ENCODE results near the gene CHRNA1.

CHRNA1 gene

GRCh38 chr2:174764280-174765255 lies at the start of gene CHRNA1:
CHRNA1 (minus strand) TSS chr2:174764472; CDS start chr2:174764394, 78 bp downstream.
- no peak for DNase-seq

GRCh38 chr2:174812037-174812436 lies 47.8 kb upstream of the CHRNA1 start:
- no peak for DNase-seq

- no peak for DNase-seq
These were observed 43.7 kb upstream of the CHRNA1 start for GRCh38 chr2:174807931-174808330.

DNA sequence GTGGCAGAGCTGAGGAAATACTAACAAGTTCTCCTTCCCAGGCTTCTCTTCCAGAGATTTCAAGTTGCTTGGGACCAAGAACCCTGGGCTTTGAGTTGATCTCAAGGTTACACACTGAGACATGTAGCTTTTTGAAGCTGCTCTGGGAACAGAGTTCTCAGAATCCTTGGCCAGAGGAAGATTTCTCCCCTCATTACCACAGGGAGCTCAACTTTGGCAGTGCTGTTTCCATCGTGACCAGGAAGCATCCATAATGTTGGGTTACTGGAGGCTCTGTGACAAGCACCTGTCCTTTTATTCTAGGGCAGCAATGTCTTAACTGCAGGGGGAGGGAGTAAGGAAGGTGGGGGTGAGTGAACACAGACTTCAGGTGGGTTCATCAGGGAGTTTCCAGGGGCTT lies 41.5 kb upstream of the CHRNA1 start:
- no peak for DNase-seq

- no peak for DNase-seq
These were observed 38.2 kb upstream of the CHRNA1 start for GRCh38 chr2:174802459-174802858.

GRCh38 chr2:174800436-174801205 lies 36.3 kb upstream of the CHRNA1 start:
- no peak for DNase-seq

GRCh38 chr2:174798801-174799200 lies 34.5 kb upstream of the CHRNA1 start:
- DNase-seq: no peak

DNA sequence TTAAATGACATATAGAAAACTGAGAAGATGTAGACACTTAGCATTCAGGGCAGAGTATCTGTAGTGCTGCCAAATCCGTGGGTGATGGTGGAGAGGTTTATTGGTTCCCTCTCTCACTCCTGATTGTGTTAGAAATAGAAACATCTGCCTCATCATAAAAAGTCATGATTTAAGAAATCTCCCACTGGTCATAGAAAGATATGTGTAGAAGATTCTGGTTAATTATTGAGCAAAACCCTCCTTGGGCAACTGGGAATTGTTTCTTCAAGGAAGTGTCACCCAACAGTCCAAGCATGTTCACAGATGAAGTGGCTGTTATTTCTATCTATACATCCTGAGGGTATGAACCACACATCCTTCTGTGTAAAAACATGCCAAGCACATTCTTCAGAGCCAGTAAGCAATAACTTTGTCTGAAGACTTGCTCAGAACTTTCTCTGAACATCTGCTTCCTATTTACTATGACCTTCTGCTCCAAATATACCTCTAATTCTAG lies 33.6 kb upstream of the CHRNA1 start:
- no peak for DNase-seq

DNA sequence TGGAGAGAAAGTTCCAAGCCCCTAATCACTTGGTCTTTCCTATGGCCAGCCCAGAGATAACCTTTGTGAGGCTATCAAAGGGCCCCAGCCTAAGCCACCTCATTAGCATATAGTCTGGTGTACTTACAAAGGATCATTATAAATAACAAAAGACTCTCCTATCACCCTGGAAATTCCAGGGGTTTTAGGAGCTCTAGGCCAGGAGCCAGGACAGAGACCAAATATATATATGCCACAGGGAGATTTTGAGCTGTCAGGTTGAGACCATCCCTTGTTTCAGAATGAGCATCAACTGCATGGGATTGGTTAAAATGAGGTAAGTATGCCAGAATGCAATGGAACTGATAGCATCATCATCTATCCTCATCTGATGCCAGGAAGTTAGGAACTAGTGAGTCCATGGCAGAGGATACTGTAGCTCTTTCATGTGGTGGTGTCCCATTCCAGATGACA lies 32.1 kb upstream of the CHRNA1 start:
- no peak for DNase-seq

GRCh38 chr2:174794851-174795374 lies 30.6 kb upstream of the CHRNA1 start:
- DNase-seq: no peak

DNA sequence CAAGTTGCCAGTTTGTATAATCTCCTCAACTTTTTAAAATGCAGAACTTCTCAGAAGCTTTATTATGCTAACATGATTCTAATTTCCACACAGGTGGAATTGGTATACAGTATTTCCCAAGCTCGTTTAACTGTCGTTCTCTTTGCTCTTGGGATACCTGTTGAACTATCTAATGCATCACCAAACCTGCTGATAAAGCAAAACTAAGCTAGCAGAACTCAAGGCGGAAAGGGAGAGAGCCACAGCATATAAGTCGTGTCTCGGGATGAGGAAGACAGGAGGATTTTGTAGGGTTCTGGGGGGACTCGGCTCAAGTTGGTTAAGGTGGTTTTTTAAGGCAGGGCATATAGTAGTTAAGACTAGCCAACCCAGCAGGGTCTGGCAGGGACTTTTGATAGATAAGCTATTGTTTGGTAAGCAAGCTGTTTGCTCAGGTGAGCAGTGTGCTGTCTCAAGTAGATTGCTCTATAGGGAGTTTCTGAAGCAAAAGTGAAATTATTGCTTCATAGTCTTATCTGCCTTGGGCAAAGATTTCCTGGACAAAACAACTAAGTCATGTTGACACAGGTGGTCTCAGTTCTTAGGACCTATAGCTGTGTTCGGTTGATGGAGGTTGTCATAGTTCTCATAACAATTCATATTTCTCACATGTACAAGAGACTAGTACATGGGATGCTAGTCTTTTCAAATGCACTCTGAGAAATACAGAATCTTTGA lies 28.2 kb upstream of the CHRNA1 start:
- no peak for DNase-seq

DNA sequence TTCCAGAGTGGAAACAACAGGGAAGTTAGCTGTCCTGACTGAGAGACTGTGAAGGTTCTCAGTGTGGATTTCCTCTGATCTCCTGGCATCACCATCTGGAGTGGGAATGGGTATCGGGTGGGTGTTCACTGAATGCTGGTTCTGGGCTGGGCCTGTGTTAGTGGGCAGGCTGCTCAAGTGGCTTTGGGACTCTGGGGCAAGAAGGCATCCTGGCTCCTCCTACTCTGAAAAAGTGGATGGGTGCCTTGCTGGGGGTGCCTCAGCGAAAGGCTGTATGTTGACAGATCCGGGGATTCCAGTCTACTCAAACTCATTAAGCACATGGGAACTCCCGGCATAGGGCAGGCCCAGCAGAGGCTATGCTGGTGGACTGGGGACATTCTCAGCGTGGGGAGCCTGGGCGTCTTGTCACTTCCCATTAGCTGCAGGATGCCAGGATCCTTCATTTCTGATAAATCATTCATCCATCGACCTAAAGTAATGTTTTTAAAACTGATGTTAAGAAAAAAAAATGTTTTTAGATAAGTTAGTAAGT lies 27.5 kb upstream of the CHRNA1 start:
- DNase-seq: no peak

- DNase-seq: no peak
These were observed 26.7 kb upstream of the CHRNA1 start for GRCh38 chr2:174791020-174791419.

GRCh38 chr2:174789001-174789400 lies 24.7 kb upstream of the CHRNA1 start:
- DNase-seq: no peak

DNA sequence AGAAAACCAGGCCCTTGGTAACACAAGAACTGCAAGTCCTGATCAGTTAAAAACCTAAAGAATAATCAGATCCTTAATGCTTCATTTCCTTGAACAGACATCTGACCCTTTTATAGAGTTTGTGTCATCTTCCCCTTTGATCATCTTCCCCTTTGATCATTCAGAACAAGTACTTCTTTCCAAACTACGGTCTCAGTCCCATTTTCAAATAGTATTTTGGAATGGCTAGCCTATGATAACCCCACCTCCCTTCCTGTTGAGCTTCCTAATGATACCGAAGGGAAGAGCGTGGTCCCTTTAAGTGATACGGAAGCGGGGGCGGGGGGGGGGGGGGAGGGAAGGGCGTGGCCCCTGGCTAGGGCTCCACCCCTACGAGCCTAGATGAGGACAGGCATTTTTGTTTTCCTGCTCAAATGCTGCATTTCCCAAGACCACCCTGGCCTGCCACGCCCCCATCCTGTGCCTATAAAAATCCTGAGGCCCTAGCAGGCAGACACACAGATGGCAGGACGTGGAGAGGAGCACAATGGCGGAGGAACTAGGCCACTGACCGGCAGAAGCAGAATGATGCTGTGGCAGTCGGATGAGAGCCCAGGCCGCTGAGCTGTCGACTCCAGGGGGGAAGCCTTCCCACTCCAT lies 24.1 kb upstream of the CHRNA1 start:
- DNase-seq: peak in 1 of 6 experiments; percentile 27

DNA sequence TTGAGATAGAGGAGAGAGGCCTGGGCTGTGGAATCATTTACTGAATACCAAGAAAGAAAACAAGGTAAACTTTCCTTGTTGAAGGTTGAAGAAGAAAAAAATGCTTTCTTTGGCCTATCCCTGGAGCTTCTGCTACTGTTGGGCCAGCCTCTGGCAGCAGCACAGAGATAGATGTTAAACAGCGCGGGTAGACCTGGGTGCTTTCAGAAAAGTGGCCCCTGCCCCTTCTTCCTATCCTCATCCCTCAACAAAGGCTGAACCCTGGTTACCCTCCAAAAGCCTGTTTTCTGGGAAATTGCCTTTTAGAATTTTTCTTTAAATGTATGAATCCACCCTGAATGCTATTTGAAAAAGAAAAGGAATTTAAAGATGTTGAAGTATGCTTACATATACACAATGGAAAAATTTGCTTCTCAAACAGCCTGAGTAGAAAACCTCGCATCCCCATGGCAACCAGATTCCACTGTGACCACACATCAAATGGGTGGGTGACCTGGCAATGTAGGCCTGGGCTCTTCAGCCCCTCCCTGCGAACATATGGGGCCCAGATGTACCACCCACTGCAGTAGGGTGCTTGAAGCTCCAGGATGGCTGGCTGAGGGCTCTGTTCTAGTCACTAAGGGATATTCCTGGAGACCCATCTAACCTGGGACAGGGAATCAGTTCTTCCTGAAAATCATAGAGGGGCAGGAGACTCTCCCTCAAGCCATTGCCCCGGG lies 23.4 kb upstream of the CHRNA1 start:
- DNase-seq: no peak

DNA sequence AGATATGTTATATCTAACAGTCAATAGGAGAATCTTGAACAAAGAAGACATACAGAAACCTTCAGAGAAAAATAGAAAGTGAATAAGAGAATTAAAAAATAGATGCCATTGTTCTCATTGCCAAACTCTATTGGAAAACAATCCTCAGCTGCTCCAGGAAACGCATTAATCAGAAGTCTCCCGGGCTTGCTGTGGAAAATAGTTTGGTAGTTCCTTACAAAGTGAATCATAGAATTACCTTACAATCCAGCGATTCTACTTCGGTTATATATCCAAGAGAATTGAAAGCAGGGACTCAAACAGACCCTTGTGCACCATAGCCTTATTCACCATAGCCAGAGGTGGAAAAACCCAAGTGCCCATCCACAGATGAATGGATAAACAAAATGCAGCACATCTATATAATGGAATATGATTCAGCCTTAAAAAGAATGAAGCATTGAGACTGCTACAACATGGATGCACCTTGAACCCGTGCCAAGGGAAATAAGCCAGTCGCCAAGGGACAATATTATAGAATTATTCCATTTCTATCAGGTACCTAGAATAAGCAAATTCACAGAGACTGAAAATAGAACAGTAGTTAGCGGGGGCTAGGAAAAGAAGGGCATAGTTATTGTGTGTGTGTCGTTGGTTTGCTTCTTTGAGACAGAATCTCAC lies 21.9 kb upstream of the CHRNA1 start:
- no peak for DNase-seq

- no peak for DNase-seq
These were observed 21.2 kb upstream of the CHRNA1 start for GRCh38 chr2:174785481-174785880.

DNA sequence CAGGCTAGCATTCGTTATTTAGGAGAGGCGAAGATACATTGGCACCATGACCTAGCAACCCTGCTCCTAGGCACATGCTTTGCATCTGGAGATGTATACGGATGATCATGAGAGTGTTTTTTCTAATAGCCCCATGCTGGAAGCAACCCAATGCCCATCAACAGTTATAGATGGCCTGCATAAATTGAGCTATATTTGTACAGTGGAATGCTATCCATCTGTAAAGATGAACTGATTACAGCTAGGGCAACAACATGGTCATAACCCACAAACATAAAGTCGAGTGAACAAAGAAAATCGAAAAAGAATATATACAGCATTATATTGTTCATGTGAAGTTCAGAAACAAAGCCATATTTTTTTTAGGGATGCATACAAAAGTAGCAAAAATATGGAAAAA lies 20.6 kb upstream of the CHRNA1 start:
- DNase-seq: no peak

DNA sequence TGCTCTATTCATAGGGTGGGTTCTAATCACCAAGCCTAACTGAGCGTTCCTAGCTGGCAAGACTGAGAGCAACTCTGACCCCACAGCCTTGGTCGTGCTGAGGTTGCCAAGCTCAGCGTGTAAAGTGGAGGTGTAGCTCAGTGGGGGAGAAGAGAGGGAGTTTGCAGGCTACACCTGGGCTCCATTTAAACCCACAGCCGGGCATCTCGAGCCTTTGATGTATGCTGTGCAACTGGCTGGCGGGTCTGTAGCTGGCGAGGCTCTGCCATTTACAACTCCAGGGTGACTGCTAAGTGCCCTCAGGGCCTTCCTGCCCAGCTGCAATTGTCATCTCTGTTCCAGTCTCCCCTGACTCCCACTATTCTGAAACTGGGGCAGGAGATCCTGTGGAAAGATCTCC lies 20.0 kb upstream of the CHRNA1 start:
- no peak for DNase-seq

GRCh38 chr2:174781996-174782395 lies 17.7 kb upstream of the CHRNA1 start:
- DNase-seq: no peak
